Fibroblast of lung (primary cell): ENCODE results near the gene IFNL1. TPM values are rescaled to one million over a fixed set of nuclear protein-coding genes. Genes with fewer than 3 reads are reported as not detected.

ENCODE experiments used
- DNase-seq, 2 donors: peaks; one replicate each; pipeline versions ENCODE4 v3.0.0 to v3.0.0-alpha.2; 2010; ENCODE audit warnings: low read depth in 2 of 2
- H2AFZ ChIP-seq: 2 replicates; pipeline ENCODE4 v1.5.1; 2012; ENCODE audit warnings: low read length, control low read depth, inconsistent platforms
- H3K27ac ChIP-seq: 2 replicates; pipeline ENCODE4 v1.5.1; 2011; ENCODE audit warnings: low read length, control low read depth; ENCODE audit not compliant: insufficient read depth
- H3K27me3 ChIP-seq: 2 replicates; pipeline ENCODE4 v1.5.1; 2011; ENCODE audit warnings: mild to moderate bottlenecking, low read length; ENCODE audit not compliant: control insufficient read depth, insufficient read depth
- H3K36me3 ChIP-seq: 2 replicates; pipeline ENCODE4 v1.5.1; 2011; ENCODE audit warnings: low read length; ENCODE audit not compliant: control insufficient read depth, insufficient read depth
- H3K4me1 ChIP-seq: 2 replicates; pipeline ENCODE4 v1.5.1; 2011; ENCODE audit warnings: low read length; ENCODE audit not compliant: control insufficient read depth, insufficient read depth; ENCODE audit errors: extremely low read depth
- H3K4me2 ChIP-seq: 2 replicates; pipeline ENCODE4 v1.5.1; 2011; ENCODE audit warnings: low read length, control low read depth; ENCODE audit not compliant: insufficient read depth; ENCODE audit errors: extremely low read depth
- H3K4me3 ChIP-seq, 4 experiments: fragments of 200-600 bp in 1 of 4; sonication (generic) in 1 of 4; replicated peaks in 1 of 4; 2 replicates each; pipeline ENCODE4 v1.5.1; 2011 to 2016; ENCODE audit warnings: low read length in 4 of 4, low read depth in 3 of 4, mild to moderate bottlenecking in 3 of 4, control low read depth in 2 of 4, inconsistent platforms in 1 of 4, mixed read lengths in 1 of 4; ENCODE audit not compliant: insufficient read depth in 1 of 4; ENCODE audit errors: control extremely low read depth in 1 of 4
- H3K79me2 ChIP-seq: 2 replicates; pipeline ENCODE4 v1.5.1; 2012; ENCODE audit warnings: mild to moderate bottlenecking, low read length, inconsistent platforms; ENCODE audit not compliant: control insufficient read depth, insufficient read depth
- H3K9ac ChIP-seq: 2 replicates; pipeline ENCODE4 v1.5.1; 2011; ENCODE audit warnings: mild to moderate bottlenecking, low read length, control low read depth; ENCODE audit not compliant: insufficient read depth
- H3K9me3 ChIP-seq: 2 replicates; pipeline ENCODE4 v1.5.1; 2012; ENCODE audit warnings: low read depth, low read length; ENCODE audit not compliant: control insufficient read depth, insufficient read depth
- H4K20me1 ChIP-seq: 2 replicates; pipeline ENCODE4 v1.5.1; 2011; ENCODE audit warnings: low read length; ENCODE audit not compliant: control insufficient read depth, insufficient read depth; ENCODE audit errors: extremely low read depth
- CTCF ChIP-seq, 2 donors: IDR thresholded peaks in 1 of 2; conservative IDR thresholded peaks in 1 of 2; 1 replicate in 1 of 2; 2 replicates in 1 of 2; pipeline ENCODE4 v1.5.1; 2011 to 2012; ENCODE audit warnings: low read length in 2 of 2, control low read depth in 1 of 2, inconsistent platforms in 1 of 2, low read depth in 1 of 2, mild to moderate bottlenecking in 1 of 2
- EZH2 ChIP-seq: IDR thresholded peaks from 2 replicates; pipeline ENCODE4 v1.5.1; 2012; ENCODE audit warnings: low read length, control low read depth, mild to moderate bottlenecking; ENCODE audit errors: missing control alignments
- polyA plus RNA-seq, 2 donors: library from polyadenylated mRNA; depleted of rRNA in 1 of 2; stranded (reverse) in 1 of 2; unstranded in 1 of 2; fragments of >200 nt; gene quantifications; 2 replicates each; pipeline ENCODE4 v1.2.1, GENCODE V29; 2011 to 2012; ENCODE audit warnings: missing spikeins in 1 of 2
- total RNA-seq: library from RNA; depleted of rRNA; stranded (reverse); fragments of >200 nt; gene quantifications from 2 replicates; pipeline ENCODE4 v1.2.1, GENCODE V29; 2014

Gene IFNL1
- total and polyA plus RNA-seq, 2 donors (not counting 1 experiment from before 2014, with no cell fraction given), result not detected

GRCh38 chr19:39301021-39301420 lies 4.8 kb downstream of the IFNL1 start:
- H3K4me1 ChIP-seq, result no peaks in the 10 kb centered on the region
- H3K27me3 ChIP-seq, result peaks cover 10% of the 10 kb centered on the region
- no peak overlapping the region for H3K4me2 ChIP-seq
- no peaks in the 10 kb centered on the region for H3K79me2 ChIP-seq
- TF ChIP-seq CTCF (conservative IDR thresholded peaks at IDR 0.05 in 1 of 2, IDR thresholded peaks at IDR 0.05 in 1 of 2; ENCODE audit: low read depth in 1 of 2, low read length in 2 of 2), result no peak
- no peak for TF ChIP-seq EZH2
- H3K27ac ChIP-seq, result no peak overlapping the region
- no peak overlapping the region for H3K4me3 ChIP-seq
- no peaks in the 10 kb centered on the region for H4K20me1 ChIP-seq
- no peak for DNase-seq
- no peaks in the 10 kb centered on the region for H3K9me3 ChIP-seq
- H3K36me3 ChIP-seq, result no peaks in the 10 kb centered on the region
- H3K9ac ChIP-seq, result no peak overlapping the region
- H2AFZ ChIP-seq, result no peak overlapping the region

- H3K4me2 ChIP-seq, result no peak overlapping the region
- H3K36me3 ChIP-seq, result no peaks in the 10 kb centered on the region
- no peaks in the 10 kb centered on the region for H3K79me2 ChIP-seq
- no peak overlapping the region for H3K9ac ChIP-seq
- peaks cover 14% of the 10 kb centered on the region for H3K27me3 ChIP-seq
- no peaks in the 10 kb centered on the region for H3K4me1 ChIP-seq
- no peak overlapping the region for H3K4me3 ChIP-seq
- H2AFZ ChIP-seq, result no peak overlapping the region
- H4K20me1 ChIP-seq, result no peaks in the 10 kb centered on the region
- TF ChIP-seq CTCF (conservative IDR thresholded peaks at IDR 0.05 in 1 of 2, IDR thresholded peaks at IDR 0.05 in 1 of 2; ENCODE audit: low read depth in 1 of 2, low read length in 2 of 2), result no peak
- TF ChIP-seq EZH2, result no peak
- H3K27ac ChIP-seq, result no peak overlapping the region
- no peaks in the 10 kb centered on the region for H3K9me3 ChIP-seq
- no peak for DNase-seq
Measured at GRCh38 chr19:39301562-39301961, 5.4 kb downstream of the IFNL1 start.

GRCh38 chr19:39303373-39304184 lies 7.4 kb downstream of the IFNL1 start:
- Histone ChIP-seq H3K79me2 (no peaks in the 10 kb centered on the region), H3K9me3 (no peaks in the 10 kb centered on the region), H2AFZ (no peak overlapping the region), H3K27me3 (peaks cover 28% of the 10 kb centered on the region), H4K20me1 (no peaks in the 10 kb centered on the region), H3K36me3 (no peaks in the 10 kb centered on the region), H3K27ac (no peak overlapping the region), H3K4me1 (no peaks in the 10 kb centered on the region), H3K4me2 (no peak overlapping the region), H3K9ac (no peak overlapping the region), H3K4me3 (no peak overlapping the region)
- TF ChIP-seq CTCF (conservative IDR thresholded peaks at IDR 0.05 in 1 of 2, IDR thresholded peaks at IDR 0.05 in 1 of 2; ENCODE audit: low read depth in 1 of 2, low read length in 2 of 2) (no peak), EZH2 (no peak)
- DNase-seq, result no peak
